ENCODE data around the gene MED12L. TPM values are rescaled to one million over a fixed set of nuclear protein-coding genes. Genes with fewer than 3 reads are reported as not detected.

Gene MED12L
- total RNA-seq, 1 experiment from 2014 or later = 6.4 TPM

DNA sequence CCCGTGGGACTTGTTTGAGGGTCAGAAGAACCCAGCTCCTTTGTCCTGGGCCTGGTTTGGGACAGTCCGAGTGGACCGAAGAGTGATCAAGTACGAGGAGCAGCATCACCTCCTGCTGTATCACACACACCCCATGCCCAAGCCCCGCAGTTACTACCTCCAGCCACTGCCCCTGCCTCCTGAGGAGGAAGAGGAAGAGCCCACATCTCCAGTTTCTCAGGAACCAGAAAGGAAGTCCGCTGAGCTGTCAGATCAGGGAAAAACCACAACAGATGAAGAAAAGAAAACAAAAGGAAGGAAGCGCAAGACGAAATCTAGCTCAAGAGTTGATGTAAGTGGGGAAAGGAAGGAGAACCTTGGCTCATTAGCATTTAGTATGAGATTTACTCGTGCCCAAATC is 302.4 kb downstream of the MED12L start (continued):
- TF ChIP-seq POLR2A (IDR thresholded peaks at IDR 0.05; ENCODE audit: borderline replicate concordance, extremely low read depth, insufficient read depth, insufficient read length) = no peak
- no peak for TF ChIP-seq SRF (IDR thresholded peaks at IDR 0.05; ENCODE audit: low read depth)
- no peak for TF ChIP-seq ZFX (IDR thresholded peaks at IDR 0.05)
- TF ChIP-seq TCF7L2 (IDR thresholded peaks at IDR 0.05; ENCODE audit: borderline replicate concordance, extremely low read depth, insufficient read depth, insufficient read length) = no peak
- TF ChIP-seq CEBPB (IDR thresholded peaks at IDR 0.05; ENCODE audit: low read depth) = no peak
- TF ChIP-seq POLR2AphosphoS5 (IDR thresholded peaks at IDR 0.05; ENCODE audit: low read depth, low read length) = no peak
- no peak for TF ChIP-seq EZH2phosphoT487 (IDR thresholded peaks at IDR 0.05; ENCODE audit: borderline replicate concordance)
- TF ChIP-seq, protein P1, sequence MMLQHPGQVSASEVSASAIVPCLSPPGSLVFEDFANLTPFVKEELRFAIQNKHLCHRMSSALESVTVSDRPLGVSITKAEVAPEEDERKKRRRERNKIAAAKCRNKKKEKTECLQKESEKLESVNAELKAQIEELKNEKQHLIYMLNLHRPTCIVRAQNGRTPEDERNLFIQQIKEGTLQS (IDR thresholded peaks at IDR 0.05) = no peak
- no peak for TF ChIP-seq SP1 (IDR thresholded peaks at IDR 0.05; ENCODE audit: low read depth)

DNA sequence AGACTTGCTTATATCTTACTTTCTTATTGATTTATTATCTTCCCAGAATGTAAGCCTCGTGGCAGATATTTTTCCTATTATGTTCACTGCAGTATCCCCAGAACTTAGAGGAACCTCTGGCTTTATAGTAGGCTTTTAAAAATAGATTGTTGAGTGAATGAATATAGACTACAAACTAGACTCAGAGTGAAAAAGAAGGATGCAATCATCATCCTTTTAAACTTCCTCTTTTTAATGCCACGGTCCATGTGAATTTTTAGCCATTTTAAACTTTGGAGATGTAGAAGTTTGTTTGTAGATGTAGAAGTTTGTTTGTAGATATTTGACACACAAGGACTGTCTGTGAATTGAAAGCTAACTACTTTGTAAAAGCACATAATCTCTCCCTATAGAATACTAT is 306.3 kb downstream of the MED12L start:
- Histone ChIP-seq H3K9me3 (ENCODE audit: control insufficient read depth in 1 of 2, insufficient read depth in 1 of 2, low read depth in 1 of 2, low read length in 2 of 2) (no peaks in the 10 kb centered on the region), H3K9ac (ENCODE audit: low read length) (no peak overlapping the region), H3K27me3 (ENCODE audit: insufficient read depth, low read length) (no peaks in the 10 kb centered on the region), H3K4me1 (ENCODE audit: control insufficient read depth in 1 of 2, insufficient read depth in 2 of 2, low read length in 2 of 2) (no peaks in the 10 kb centered on the region), H3K4me3 (replicated peaks in 1 of 2; ENCODE audit: low read depth in 1 of 2, low read length in 2 of 2) (no peak overlapping the region), H4K20me1 (ENCODE audit: insufficient read depth) (no peaks in the 10 kb centered on the region), H3K79me2 (ENCODE audit: insufficient read depth, low read length) (no peaks in the 10 kb centered on the region), H3K9me2 (ENCODE audit: insufficient read depth) (no peaks in the 10 kb centered on the region), H3K36me3 (ENCODE audit: control insufficient read depth in 1 of 2, insufficient read depth in 2 of 2, low read length in 2 of 2) (no peaks in the 10 kb centered on the region), H2AFZ (ENCODE audit: low read depth, low read length, poor library complexity, severe bottlenecking) (no peak overlapping the region), H3K4me2 (ENCODE audit: low read length) (no peak overlapping the region), H3K27ac (ENCODE audit: low read depth, low read length) (no peak overlapping the region)
- ChIA-PET CTCF (no interaction called here), POLR2A (no interaction called here), RAD21 (ENCODE audit: low non-redundant PET in 1 of 2, low total read pairs in 2 of 2, uncharacterized antibody in 2 of 2, unreplicated experiment in 2 of 2) (no interaction called here)
- TF ChIP-seq EGR1 (IDR thresholded peaks at IDR 0.05; ENCODE audit: low read depth) = no peak
- no peak for TF ChIP-seq ZFX (IDR thresholded peaks at IDR 0.05)
- no peak for TF ChIP-seq POLR2A (IDR thresholded peaks at IDR 0.05; ENCODE audit: borderline replicate concordance, extremely low read depth, insufficient read depth, insufficient read length)
- no peak for TF ChIP-seq ELF1 (IDR thresholded peaks at IDR 0.05; ENCODE audit: borderline replicate concordance, low read depth)
- no peak for TF ChIP-seq YY1 (IDR thresholded peaks at IDR 0.05; ENCODE audit: extremely low read depth, insufficient replicate concordance, low read depth, low read length)
- TF ChIP-seq ZNF274 (IDR thresholded peaks at IDR 0.05; ENCODE audit: low read depth, low read length) = no peak
- TF ChIP-seq RAD21 (IDR thresholded peaks at IDR 0.05; ENCODE audit: low read depth) = no peak
- TF ChIP-seq, protein P2, sequence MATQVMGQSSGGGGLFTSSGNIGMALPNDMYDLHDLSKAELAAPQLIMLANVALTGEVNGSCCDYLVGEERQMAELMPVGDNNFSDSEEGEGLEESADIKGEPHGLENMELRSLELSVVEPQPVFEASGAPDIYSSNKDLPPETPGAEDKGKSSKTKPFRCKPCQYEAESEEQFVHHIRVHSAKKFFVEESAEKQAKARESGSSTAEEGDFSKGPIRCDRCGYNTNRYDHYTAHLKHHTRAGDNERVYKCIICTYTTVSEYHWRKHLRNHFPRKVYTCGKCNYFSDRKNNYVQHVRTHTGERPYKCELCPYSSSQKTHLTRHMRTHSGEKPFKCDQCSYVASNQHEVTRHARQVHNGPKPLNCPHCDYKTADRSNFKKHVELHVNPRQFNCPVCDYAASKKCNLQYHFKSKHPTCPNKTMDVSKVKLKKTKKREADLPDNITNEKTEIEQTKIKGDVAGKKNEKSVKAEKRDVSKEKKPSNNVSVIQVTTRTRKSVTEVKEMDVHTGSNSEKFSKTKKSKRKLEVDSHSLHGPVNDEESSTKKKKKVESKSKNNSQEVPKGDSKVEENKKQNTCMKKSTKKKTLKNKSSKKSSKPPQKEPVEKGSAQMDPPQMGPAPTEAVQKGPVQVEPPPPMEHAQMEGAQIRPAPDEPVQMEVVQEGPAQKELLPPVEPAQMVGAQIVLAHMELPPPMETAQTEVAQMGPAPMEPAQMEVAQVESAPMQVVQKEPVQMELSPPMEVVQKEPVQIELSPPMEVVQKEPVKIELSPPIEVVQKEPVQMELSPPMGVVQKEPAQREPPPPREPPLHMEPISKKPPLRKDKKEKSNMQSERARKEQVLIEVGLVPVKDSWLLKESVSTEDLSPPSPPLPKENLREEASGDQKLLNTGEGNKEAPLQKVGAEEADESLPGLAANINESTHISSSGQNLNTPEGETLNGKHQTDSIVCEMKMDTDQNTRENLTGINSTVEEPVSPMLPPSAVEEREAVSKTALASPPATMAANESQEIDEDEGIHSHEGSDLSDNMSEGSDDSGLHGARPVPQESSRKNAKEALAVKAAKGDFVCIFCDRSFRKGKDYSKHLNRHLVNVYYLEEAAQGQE (IDR thresholded peaks at IDR 0.05; ENCODE audit: low read depth) = no peak
- TF ChIP-seq SIN3A (IDR thresholded peaks at IDR 0.05; ENCODE audit: low read depth) = no peak
- TF ChIP-seq SP1 (IDR thresholded peaks at IDR 0.05; ENCODE audit: low read depth) = no peak
- TF ChIP-seq, protein P1 (IDR thresholded peaks at IDR 0.05) = no peak
- TF ChIP-seq CEBPB (IDR thresholded peaks at IDR 0.05; ENCODE audit: low read depth) = no peak
- TF ChIP-seq EZH2phosphoT487 (IDR thresholded peaks at IDR 0.05; ENCODE audit: borderline replicate concordance) = no peak
- TF ChIP-seq FOSL1 (IDR thresholded peaks at IDR 0.05; ENCODE audit: low read depth) = no peak
- TF ChIP-seq, protein P3, sequence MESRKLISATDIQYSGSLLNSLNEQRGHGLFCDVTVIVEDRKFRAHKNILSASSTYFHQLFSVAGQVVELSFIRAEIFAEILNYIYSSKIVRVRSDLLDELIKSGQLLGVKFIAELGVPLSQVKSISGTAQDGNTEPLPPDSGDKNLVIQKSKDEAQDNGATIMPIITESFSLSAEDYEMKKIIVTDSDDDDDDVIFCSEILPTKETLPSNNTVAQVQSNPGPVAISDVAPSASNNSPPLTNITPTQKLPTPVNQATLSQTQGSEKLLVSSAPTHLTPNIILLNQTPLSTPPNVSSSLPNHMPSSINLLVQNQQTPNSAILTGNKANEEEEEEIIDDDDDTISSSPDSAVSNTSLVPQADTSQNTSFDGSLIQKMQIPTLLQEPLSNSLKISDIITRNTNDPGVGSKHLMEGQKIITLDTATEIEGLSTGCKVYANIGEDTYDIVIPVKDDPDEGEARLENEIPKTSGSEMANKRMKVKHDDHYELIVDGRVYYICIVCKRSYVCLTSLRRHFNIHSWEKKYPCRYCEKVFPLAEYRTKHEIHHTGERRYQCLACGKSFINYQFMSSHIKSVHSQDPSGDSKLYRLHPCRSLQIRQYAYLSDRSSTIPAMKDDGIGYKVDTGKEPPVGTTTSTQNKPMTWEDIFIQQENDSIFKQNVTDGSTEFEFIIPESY (IDR thresholded peaks at IDR 0.05; ENCODE audit: extremely low read depth, insufficient replicate concordance, low read length) = no peak
- no peak for TF ChIP-seq SRF (IDR thresholded peaks at IDR 0.05; ENCODE audit: low read depth)
- no peak for TF ChIP-seq EZH2 (IDR thresholded peaks at IDR 0.05)
- BruUV-seq (replicated peaks) = no TSS peak
- intact Hi-C loops (cut with micrococcal nuclease) = no loop called here
- DNase-seq (ENCODE audit: low read depth, low spot score) (no peak), ATAC-seq (no peak)
